HEK293T (cell line): Measurements from ENCODE around the gene PPP1R37.

Experiments
- CTCF ChIA-PET: fragments of 350-600 bp; formaldehyde crosslinking; extraction: SDS; loops from one replicate; lab custom pipeline; 2021; ENCODE audit warnings: antibody characterized with exemption, inconsistent platforms; lab: Yijun Ruan, JAX
- POLR2A ChIA-PET: fragments of 350-600 bp; formaldehyde crosslinking; extraction: SDS; loops from one replicate; lab custom pipeline; 2020; ENCODE audit warnings: antibody characterized with exemption, inconsistent platforms; lab: Yijun Ruan, JAX
- DNase-seq: peaks from one replicate; pipeline ENCODE4 v3.0.0; 2012; ENCODE audit warnings: mixed read lengths; ENCODE audit errors: extremely low spot score
- ARNT ChIP-seq: fragments of 450-650 bp; IDR thresholded peaks from 2 replicates; pipeline ENCODE4 v1.6.1; 2017; ENCODE audit warnings: mild to moderate bottlenecking
- BHLHE40 ChIP-seq: fragments of 450-650 bp; IDR thresholded peaks from 2 replicates; pipeline ENCODE4 v1.6.1; 2016; ENCODE audit warnings: mild to moderate bottlenecking, moderate library complexity, borderline replicate concordance
- CTBP1 ChIP-seq: fragments of 450-650 bp; IDR thresholded peaks from 2 replicates; pipeline ENCODE4 v1.6.1; 2016; ENCODE audit warnings: borderline replicate concordance
- ELF4 ChIP-seq: fragments of 450-650 bp; IDR thresholded peaks from 2 replicates; pipeline ENCODE4 v1.6.1; 2017; ENCODE audit warnings: antibody characterized with exemption
- FOXA1 ChIP-seq: fragments of 450-650 bp; IDR thresholded peaks from 2 replicates; pipeline ENCODE4 v1.6.1; 2016; ENCODE audit warnings: mild to moderate bottlenecking
- FOXK2 ChIP-seq: fragments of 450-650 bp; IDR thresholded peaks from 2 replicates; pipeline ENCODE4 v1.6.1; 2016; ENCODE audit warnings: mild to moderate bottlenecking
- FOXM1 ChIP-seq: fragments of 450-650 bp; IDR thresholded peaks from 2 replicates; pipeline ENCODE4 v1.6.1; 2017; ENCODE audit warnings: mild to moderate bottlenecking, borderline replicate concordance
- HDGF ChIP-seq: fragments of 450-650 bp; IDR thresholded peaks from 2 replicates; pipeline ENCODE4 v1.6.1; 2017; ENCODE audit warnings: antibody characterized with exemption, borderline replicate concordance
- L3MBTL2 ChIP-seq: fragments of 450-650 bp; conservative IDR thresholded peaks from 2 replicates; pipeline ENCODE4 v1.6.1; 2016; ENCODE audit warnings: mild to moderate bottlenecking
- LEF1 ChIP-seq: fragments of 450-650 bp; IDR thresholded peaks from 2 replicates; pipeline ENCODE4 v1.6.1; 2017; ENCODE audit warnings: mild to moderate bottlenecking, borderline replicate concordance
- NFRKB ChIP-seq: fragments of 450-650 bp; IDR thresholded peaks from 2 replicates; pipeline ENCODE4 v1.6.1; 2016; ENCODE audit warnings: mild to moderate bottlenecking, moderate library complexity
- SP1 ChIP-seq: fragments of 450-650 bp; IDR thresholded peaks from 2 replicates; pipeline ENCODE4 v1.6.1; 2017
- SUZ12 ChIP-seq: fragments of 450-650 bp; IDR thresholded peaks from 2 replicates; pipeline ENCODE4 v1.6.1; 2016; ENCODE audit warnings: mild to moderate bottlenecking
- TARDBP ChIP-seq: fragments of 450-650 bp; IDR thresholded peaks from 2 replicates; pipeline ENCODE4 v1.6.1; 2016
- ZNF384 ChIP-seq: fragments of 450-650 bp; IDR thresholded peaks from 2 replicates; pipeline ENCODE4 v1.6.1; 2016
- TF ChIP-seq, protein P1 (sequence below): fragments of 450-650 bp; IDR thresholded peaks from 2 replicates; pipeline ENCODE4 v1.6.1; 2016

The PPP1R37 gene

DNA sequence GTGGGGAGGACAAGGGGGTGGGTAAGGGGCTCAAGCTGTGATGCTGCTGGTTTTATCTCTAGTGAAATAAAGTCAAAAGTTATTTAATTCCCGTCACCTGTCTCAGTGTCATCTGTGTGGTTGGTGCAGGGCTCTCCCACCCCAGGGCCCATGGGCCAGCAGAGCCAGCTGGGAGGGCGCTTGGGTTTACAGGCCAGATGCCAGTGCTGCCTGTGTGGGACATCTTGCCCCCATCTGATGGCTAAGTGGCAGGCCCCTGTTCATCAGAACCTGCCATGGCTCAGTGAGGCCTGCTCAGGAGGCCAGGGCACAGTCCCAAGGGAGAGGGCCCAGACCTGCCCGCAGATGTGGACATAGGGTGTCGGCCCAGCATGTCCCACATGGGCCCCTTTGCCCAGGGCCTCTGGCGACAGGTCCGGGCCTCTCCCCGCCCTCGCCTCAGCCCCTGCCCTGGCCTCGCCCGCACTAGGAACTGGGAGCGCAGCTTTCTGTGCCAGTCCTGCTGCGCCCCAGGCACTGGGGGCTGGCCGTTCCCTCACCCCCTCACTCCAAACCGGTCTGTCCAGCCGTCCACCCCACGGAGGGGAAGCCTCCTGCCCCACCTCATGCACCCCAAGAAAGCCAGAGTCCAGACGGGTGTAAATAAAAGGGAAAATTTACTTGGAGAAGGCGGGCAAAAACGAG is 22.0 kb upstream of the PPP1R37 start:
- TF ChIP-seq ZNF384 (no peak), SP1 (no peak), ELF4 (no peak), SUZ12 (no peak), FOXM1 (no peak), FOXK2 (no peak), FOXA1 (no peak), L3MBTL2 (no peak), HDGF (no peak), TARDBP (no peak), BHLHE40 (no peak), LEF1 (no peak), NFRKB (no peak), CTBP1 (no peak), ARNT (no peak)
- TF ChIP-seq, protein P1, sequence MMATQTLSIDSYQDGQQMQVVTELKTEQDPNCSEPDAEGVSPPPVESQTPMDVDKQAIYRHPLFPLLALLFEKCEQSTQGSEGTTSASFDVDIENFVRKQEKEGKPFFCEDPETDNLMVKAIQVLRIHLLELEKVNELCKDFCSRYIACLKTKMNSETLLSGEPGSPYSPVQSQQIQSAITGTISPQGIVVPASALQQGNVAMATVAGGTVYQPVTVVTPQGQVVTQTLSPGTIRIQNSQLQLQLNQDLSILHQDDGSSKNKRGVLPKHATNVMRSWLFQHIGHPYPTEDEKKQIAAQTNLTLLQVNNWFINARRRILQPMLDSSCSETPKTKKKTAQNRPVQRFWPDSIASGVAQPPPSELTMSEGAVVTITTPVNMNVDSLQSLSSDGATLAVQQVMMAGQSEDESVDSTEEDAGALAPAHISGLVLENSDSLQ = no peak
- CTCF ChIA-PET = no interaction called here
- POLR2A ChIA-PET = no interaction called here
- no peak for DNase-seq

GRCh38 chr19:45071545-45071938 is 21.4 kb upstream of the PPP1R37 start:
- CTCF ChIA-PET = interaction anchor here (1.2 kb wide), 1 partner anchor 12 kb away, joined by 4 read pairs; no protein-coding TSS in a partner anchor
- POLR2A ChIA-PET = interaction anchor here (0.9 to 1.6 kb wide), 3 partner anchors 20 to 33 kb away, joined by 3 to 6 read pairs (median 4); no protein-coding TSS in a partner anchor
- no peak for DNase-seq
- no peak for TF ChIP-seq BHLHE40
- TF ChIP-seq, protein P1 = no peak
- no peak for TF ChIP-seq FOXA1
- TF ChIP-seq SUZ12 = no peak
- TF ChIP-seq HDGF = no peak

- no peak for DNase-seq
- ChIA-PET POLR2A (interaction anchor here (0.9 to 1.6 kb wide), 3 partner anchors 20 to 34 kb away, joined by 3 to 6 read pairs (median 4); no protein-coding TSS in a partner anchor), CTCF (interaction anchor here (0.6 to 1.2 kb wide), 2 partner anchors 13 to 14 kb away, joined by 4 to 6 read pairs; no protein-coding TSS in a partner anchor)
- TF ChIP-seq CTBP1 (no peak), BHLHE40 (no peak)
These were observed 20.8 kb upstream of the PPP1R37 start for GRCh38 chr19:45071969-45072790.

- TF ChIP-seq ELF4 = no peak
- TF ChIP-seq CTBP1 = no peak
- no peak for TF ChIP-seq BHLHE40
- no peak for TF ChIP-seq ARNT
- TF ChIP-seq NFRKB = no peak
- no peak for TF ChIP-seq SP1
- no peak for TF ChIP-seq LEF1
- no peak for TF ChIP-seq L3MBTL2
- ChIA-PET POLR2A (interaction anchor here (2.4 to 3.7 kb wide), 2 partner anchors 17 to 36 kb away, joined by 12 to 21 read pairs; partner anchors contain the start of genes CLASRP and PPP1R37), CTCF (interaction anchor here (0.5 to 1.4 kb wide), 2 partner anchors 15 to 128 kb away, joined by 3 to 6 read pairs; no protein-coding TSS in a partner anchor)
- no peak for DNase-seq
These were observed 18.2 kb upstream of the PPP1R37 start for GRCh38 chr19:45074744-45075300.

DNA sequence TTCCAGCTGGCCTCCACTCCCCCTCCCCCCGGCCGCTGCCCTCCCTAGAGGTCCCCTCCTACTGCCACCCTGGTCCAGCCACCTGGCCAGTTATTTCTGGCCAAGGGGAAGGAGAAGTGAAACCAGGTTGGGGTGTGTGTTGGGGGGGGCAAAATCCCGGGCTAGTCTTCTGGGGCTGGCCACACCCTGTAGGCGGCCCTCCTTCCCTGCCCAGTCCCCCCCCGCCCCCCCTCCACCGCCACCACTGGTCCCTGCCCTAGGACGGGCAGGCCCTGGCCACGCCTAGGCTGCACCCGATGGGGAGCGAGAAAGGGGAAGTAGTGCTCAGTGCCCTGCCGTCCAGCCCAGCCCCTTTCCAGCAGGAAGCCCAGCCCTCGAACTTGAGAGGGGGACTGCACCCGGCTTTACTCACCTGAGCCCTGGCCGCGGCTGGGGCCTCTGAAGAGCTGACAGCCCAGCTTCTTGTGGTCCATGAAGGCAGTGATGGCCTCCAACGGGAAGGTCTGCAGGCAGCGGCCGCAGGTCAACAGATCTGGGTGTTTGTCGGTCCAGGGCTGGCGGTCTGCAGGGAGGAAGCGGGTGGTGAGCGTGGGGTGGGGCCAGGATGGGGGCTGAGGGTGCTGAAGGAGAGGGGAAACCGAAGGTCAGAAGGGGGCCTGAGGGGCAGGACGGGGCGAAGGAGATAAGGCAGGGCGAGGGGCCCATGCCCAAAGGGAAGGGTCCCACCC is 17.5 kb upstream of the PPP1R37 start:
- DNase-seq = no peak
- ChIA-PET POLR2A (interaction anchor here (2.4 to 3.7 kb wide), 2 partner anchors 17 to 36 kb away, joined by 12 to 21 read pairs; partner anchors contain the start of genes CLASRP and PPP1R37), CTCF (interaction anchor here (1.4 kb wide), 1 partner anchor 16 kb away, joined by 6 read pairs; no protein-coding TSS in a partner anchor)
- TF ChIP-seq ELF4 = no peak
- TF ChIP-seq NFRKB = no peak
- no peak for TF ChIP-seq TARDBP
- no peak for TF ChIP-seq L3MBTL2
- no peak for TF ChIP-seq ARNT
- no peak for TF ChIP-seq SUZ12
- TF ChIP-seq HDGF = no peak
